HS-27A (cell line): Measurements from ENCODE around the gene MYO10.

Experiments used
- DNase-seq: peaks from one replicate; pipeline ENCODE4 v3.0.0-alpha.2; 2012; ENCODE audit warnings: low read depth, missing footprints

Gene MYO10

GRCh38 chr5:16916262-16916878 lies 19.7 kb downstream of the MYO10 start:
- peak; percentile 87 for DNase-seq

GRCh38 chr5:16914584-16914983 lies 21.5 kb downstream of the MYO10 start:
- DNase-seq: no peak

GRCh38 chr5:16914108-16914435 lies 22.0 kb downstream of the MYO10 start:
- DNase-seq: no peak

- DNase-seq: no peak
Observed at GRCh38 chr5:16913187-16914107, 22.6 kb downstream of the MYO10 start.

GRCh38 chr5:16912080-16912479 lies 24.0 kb downstream of the MYO10 start:
- no peak for DNase-seq

- DNase-seq: no peak
Observed at GRCh38 chr5:16909464-16909863, 26.6 kb downstream of the MYO10 start.

- DNase-seq: no peak
Observed at GRCh38 chr5:16907270-16907669, 28.8 kb downstream of the MYO10 start.

- no peak for DNase-seq
Observed at GRCh38 chr5:16906255-16906654, 29.8 kb downstream of the MYO10 start.

- DNase-seq: no peak
Observed at GRCh38 chr5:16903480-16904300, 32.4 kb downstream of the MYO10 start.

- no peak for DNase-seq
Observed at GRCh38 chr5:16902846-16903245, 33.2 kb downstream of the MYO10 start.

GRCh38 chr5:16901021-16901644 lies 35.0 kb downstream of the MYO10 start:
- DNase-seq: no peak

GRCh38 chr5:16899171-16899570 lies 36.9 kb downstream of the MYO10 start:
- no peak for DNase-seq

- no peak for DNase-seq
Observed at GRCh38 chr5:16897800-16898199, 38.3 kb downstream of the MYO10 start.

- DNase-seq: no peak
Observed at GRCh38 chr5:16897284-16897704, 38.8 kb downstream of the MYO10 start.

GRCh38 chr5:16896767-16897166 lies 39.3 kb downstream of the MYO10 start:
- DNase-seq: no peak

- no peak for DNase-seq
Observed at GRCh38 chr5:16894236-16895057, 41.6 kb downstream of the MYO10 start.

GRCh38 chr5:16891033-16891432 lies 45.1 kb downstream of the MYO10 start:
- no peak for DNase-seq

- DNase-seq: peak; percentile 78
Observed at GRCh38 chr5:16889972-16890519, 46.0 kb downstream of the MYO10 start.

GRCh38 chr5:16889203-16889971 lies 46.7 kb downstream of the MYO10 start:
- peak; percentile 59 for DNase-seq

- DNase-seq: peak; percentile 55
Observed at GRCh38 chr5:16888694-16889124, 47.4 kb downstream of the MYO10 start.
